HG02798 (cell line): Measurements from ENCODE around the gene CEP290.
"Not testable (repeated sequence)": the region's sequence is repeated elsewhere in the genome, so short reads cannot be mapped to it uniquely, and the experiment has no call there.

ENCODE experiments used
- ATAC-seq: cut with Tn5 transposase; IDR thresholded peaks from one replicate; pipeline ENCODE4 v1.9.1; 2021; ENCODE audit warnings: mild to moderate bottlenecking; ENCODE audit not compliant: unreplicated experiment, poor library complexity

Gene CEP290

DNA sequence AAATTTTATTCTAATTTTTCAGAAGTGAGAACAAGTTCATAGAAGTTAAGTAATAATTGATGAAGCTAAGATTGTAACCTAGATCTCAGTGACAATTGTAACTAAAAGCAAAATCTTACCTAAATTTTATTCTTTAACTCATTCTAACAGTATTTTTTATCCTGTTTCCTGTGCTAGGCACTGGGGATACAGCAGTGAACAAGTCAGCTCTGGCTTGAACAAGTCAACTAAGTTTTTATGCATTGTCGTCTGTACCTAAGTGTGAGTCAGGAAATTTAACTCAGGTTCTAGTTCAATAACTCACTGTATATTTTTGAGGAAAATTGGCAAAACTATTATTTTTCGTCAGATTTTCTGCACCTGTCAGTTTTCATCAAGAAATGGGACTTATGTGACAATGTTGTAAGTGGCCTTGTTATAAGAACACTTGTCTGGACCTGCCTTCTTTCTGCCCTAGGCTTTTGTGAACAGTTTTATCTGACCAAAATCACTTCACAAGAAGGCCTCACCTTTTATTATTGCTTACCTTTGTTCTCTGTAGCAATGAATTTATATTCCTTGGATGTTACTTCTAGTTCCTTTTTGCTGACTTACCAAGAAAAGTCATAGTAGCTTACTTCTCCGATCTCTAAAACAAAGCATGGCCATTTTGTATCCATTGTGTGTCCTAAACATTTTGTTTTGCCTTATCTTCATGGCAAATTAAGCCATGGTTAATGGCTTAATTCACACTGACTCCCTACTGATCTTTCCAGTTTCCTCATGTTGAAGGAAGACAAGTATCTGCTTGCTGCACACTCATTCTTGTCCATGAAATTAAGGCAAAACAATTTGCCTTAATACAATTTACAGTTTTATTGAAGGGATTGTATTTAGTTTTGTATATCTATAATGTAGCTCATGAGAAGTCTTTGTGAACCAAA is 2.9 kb upstream of the CEP290 start:
- ATAC-seq, result no peak

DNA sequence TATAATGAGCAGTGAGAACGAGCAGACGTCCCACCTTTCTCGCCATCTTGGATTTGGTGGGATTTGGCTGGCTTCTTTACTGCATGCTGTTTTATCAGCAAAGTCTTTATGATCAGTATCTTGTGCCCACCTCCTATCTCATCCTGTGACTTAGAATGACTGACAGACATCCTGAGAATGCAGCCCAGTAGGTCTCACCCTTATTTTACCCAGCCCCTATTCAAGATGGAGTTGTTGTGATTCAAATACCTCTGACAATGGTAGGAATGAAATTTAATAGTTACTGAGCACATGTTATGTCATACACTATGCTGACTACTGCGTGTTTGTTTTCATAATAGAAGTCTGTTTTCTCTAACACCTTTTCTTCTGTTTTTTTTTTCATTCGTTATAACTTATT is 2.1 kb upstream of the CEP290 start:
- ATAC-seq, result no peak

DNA sequence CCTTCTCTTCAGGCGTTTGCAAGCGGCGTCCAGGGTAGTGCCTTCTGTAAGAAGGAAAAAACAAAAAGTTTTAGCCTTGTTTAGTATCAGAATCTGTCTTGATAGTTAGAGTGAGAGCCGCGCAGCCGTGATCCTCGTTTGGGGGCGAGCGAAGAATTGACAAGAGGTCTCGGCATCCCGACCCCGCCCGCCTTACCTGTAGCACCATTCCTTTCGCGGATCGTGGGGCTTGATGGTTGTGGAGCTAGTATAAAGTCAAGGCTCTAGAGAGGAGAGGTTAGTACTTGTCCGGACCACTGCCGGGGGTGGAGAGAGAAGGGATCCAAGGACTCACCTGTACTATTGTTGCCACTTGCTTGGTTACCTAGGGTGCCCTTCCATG is 713 bp upstream of the CEP290 start:
- ATAC-seq, result no peak

DNA sequence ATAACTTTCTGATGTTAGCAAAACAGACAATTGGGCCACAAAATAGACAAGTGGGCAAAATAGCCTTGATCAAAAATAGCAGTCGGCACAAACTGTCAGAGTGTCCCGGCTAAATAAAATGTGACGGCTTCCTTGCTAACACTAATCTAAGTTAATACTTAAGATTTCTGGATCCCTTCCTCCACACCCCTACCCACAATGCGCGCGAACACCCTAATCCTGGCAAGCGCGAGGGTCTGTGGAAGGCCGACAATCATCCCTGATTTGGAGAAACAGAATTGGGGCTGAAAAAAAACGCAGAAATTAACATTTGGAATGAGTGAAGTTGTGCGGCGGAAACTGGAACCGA is 489 bp downstream of the CEP290 start:
- no peak for ATAC-seq

DNA sequence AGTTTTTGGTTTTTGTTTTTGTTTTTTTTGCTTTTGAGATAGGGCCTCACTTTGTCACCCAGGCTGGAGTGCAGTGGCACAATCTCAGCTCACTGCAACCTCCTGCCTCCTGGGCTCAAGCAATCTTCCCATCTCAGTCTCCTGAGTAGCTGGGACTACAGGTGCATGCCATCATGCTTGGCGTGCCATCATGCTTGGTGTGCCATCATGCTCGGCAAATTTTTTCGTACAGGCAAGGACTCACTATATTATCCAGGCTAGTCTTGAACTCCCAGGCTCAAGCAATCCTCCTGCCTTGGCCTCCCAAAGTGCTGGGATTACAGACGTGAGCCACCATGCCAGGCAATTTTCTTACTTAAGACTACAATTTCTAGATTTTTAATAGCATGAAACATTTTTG is 2.2 kb downstream of the CEP290 start:
- not testable (repeated sequence) for ATAC-seq

DNA sequence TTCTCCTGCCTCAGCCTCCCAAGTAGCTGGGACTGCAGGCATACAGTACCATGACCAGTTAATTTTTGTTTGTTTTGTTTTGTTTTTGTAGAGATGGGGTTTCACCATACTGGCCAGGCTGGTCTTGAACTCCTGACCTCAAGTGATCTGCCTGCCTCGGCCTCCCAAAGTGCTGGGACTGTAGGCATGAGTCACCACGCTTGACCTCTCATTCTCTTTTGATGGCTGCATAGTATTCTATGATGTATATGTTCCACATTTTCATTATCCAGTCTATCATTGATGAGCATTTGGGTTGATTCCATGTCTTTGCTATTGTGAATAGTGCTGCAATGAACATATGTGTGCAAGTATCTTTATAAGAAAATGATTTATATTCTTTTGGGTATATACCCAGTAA is 8.7 kb downstream of the CEP290 start:
- not testable (repeated sequence) for ATAC-seq

DNA sequence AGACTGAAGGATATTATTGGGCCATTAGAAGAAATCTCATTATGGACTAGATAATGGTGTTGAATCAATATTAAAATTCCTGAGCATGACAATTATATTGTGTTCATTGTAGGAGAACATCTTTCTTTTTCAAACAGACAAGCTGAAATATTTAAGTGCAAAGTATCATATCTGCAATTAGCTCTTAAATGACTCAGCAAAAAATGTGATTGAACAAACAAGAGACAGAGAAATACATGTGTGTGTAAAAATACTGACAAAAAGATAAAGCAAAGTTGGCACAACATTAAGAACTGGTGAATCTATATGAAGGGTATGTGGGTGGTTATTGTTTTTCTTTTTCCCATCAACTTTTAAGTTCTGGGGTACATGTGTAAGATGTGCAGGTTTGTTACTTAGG is 9.5 kb downstream of the CEP290 start:
- no peak for ATAC-seq

DNA sequence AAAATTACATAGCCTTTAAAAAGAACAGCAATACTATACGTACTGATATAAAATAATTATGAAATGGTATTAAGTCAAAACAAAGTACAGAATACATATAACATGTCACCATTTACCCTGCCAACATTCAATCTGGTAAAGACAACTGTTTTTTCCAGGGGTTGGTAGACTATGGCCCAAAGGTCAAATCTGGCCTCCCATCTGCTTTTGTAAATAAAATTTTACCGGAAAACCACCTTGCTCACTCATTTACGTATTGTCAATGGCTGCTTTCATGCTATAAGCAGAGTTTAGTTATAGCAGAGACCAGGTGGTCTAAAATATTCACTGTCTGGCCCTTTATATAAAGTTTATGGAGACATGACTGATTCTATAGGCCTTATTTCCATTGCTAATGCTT is 14.0 kb downstream of the CEP290 start:
- ATAC-seq, result no peak

DNA sequence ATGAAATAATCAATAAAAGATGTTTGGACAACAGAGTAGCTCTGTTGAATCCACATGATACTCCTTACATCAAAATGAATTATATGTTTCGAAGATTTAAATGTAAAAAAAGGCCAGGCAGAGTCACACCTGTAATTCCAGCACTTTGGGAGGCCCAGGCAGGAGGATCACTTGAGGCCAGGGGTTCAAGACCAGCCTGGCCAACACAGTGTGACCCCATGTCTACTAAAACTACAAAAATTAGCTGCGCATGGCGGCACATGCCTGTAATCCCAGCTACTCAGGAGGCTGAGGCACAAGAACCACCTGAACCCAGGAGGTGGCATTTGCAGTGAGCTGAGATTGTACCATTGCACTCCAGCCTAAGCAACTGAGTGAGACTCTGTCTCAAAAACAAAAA is 14.8 kb downstream of the CEP290 start:
- ATAC-seq, result no peak

DNA sequence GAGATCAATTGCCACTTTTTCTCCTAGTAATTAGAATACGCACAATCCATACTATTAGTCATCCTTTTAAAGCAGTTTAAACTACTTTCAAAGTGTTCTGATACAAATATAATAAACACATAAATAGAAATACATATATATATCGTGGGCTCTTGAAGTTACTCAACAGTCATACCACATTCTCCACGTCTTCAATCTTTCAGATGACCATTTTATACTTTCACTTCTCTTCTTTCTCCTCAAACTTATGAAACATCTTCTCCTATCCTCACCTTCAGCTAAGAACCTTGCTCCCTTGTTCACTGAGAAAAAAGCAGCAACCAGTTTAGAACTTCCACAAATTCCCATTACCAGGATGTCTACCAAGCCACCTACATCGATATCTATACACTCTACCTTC is 19.2 kb downstream of the CEP290 start:
- ATAC-seq, result no peak

DNA sequence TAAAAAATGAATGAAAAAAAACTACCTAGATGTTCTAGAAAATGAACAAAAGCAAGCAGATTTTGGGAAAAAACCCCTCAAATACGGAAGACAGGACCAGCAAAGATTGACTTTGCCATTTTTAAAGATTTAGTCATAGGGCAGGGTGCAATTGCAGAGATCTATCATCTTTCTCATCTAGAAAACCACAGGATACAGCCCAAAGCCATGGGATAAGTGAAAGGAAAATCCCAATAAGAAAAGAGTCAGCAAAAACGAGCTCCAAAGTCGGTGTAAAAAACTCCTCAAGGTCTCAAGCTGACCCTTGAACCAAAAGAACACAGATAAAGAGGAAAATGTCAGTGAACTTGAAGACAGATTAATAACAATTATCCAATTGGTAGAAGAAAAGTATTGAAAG is 28.0 kb downstream of the CEP290 start:
- ATAC-seq, result no peak

DNA sequence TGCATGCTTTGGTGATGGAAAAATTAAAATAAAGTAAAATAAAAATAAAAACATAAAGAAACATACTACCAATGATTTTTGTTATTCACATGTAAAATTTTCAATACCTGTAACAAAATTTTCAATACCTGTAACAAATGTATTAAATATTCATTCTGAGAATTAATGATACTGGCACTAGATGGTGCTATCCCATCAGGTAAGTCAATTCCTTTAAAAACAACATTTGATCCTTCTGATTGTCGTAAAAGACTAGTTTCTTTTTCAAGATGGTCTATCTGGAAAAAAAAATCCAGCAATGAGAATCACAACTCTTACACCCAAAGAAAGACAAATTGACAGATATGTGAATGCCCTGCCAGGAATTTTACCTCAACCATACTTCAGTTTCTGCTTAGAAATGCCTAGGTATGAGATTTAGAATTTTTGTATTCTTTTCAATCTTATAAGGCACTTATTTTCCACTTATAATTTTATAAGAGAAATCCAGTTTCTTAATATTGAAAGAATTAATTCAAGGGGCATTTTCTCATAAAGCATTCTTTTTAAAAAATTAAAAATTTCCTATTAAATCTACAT is 30.7 kb downstream of the CEP290 start:
- no peak for ATAC-seq

DNA sequence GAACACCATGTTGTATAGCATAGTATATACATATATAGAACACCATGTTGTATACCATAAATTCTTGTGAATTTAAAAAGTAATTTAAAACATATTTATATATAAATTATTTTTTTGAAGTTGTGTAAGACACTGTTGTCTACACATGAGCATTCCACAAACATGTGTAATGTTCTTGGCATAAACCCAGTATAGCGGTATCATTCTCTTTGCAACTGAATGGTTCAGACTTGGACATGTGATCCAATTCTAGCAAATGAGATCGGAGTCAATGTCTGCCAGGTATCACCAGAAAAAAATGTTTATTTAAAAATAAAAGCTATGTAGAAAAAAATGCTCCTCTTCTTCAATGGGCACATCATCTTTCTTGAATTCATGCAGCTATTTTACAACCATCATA is 33.9 kb downstream of the CEP290 start:
- ATAC-seq, result no peak

DNA sequence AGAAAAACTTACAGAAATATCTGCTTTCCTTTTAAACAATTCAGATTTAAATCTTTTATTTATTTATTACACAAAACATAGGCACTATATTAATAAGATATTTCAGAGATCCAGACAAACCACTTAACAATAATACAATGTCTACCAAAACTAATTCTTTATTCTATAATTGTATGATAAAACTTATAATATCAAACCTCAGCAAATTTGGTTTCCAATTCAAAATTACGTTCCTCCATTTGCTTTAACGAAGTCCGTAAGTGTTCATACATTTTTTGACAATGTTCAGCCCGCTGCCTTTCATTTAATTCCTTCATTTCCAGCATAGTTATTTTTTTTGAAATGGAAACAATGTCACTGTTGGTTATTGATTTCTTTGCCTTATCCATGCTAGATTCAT is 48.3 kb downstream of the CEP290 start:
- no peak for ATAC-seq

DNA sequence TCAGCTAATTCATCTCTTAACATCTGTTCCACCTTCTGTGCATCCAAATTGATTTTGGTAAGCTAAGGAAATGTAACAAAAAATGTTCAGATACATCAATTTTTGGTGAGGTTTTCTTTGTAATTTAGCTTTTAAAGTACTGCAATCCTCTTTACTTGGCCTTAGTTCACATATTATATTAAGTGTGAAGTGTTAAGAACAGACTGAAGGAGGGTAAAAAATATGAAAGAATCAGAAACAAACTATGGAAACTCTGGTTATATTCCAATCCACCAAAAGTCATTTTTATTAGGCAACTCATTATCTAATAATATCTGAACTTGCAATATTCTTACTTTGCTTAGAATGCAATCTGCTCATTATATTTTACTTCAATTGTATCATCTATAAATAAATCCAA is 49.1 kb downstream of the CEP290 start:
- ATAC-seq, result no peak

DNA sequence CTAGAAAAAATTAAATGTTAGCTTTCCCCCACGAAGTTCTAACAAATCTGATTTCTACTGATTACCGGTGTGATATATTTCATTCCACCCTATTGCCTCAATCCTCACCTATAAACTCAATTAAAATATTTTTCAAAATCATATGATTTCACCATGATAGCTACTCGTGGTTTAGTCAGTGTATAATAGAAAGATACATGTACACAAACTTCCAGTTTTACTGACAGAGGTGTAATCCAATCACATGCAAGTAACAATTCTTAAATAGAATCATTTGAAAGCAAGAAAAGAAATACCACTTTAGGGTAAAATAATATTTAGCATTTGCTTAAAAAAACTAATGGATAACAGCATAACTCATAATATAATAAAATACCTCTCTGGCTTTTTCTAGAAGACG is 57.7 kb downstream of the CEP290 start:
- no peak for ATAC-seq

DNA sequence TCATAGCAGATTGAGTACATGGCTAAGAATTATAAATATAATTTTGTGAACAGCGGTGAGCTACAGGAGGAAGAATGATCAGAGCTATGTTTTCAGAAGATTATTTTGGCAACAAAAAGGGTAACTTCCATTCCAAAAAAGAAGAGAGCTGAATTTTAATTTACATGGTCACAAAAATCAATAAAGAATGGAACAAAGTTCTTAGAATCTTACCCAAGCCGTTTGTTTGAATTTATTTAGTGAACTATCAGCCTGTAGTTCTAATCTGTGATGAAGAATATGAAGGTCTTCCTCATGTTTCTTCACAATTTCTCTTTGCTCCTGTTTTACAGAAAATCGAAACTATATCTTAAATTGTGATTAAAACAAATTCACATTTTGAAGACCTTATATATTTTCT is 58.3 kb downstream of the CEP290 start:
- no peak for ATAC-seq

DNA sequence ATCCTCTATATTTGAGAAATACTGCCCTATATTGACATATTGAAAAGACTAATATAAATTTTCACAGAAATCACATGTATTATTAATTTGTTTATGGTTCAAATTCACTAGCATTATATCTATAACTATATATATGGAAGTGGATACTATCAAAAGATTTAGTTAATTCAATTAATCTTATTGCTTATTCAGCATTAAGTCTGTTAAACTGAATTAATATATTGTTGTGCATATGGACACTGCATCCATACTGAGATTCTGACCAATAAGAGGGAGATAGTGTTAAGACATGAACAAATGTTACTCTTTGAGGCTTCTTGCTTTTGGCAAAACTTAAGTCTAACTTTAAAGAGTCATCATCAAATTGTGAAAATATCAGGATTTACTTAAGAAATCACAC is 60.6 kb downstream of the CEP290 start:
- no peak for ATAC-seq

DNA sequence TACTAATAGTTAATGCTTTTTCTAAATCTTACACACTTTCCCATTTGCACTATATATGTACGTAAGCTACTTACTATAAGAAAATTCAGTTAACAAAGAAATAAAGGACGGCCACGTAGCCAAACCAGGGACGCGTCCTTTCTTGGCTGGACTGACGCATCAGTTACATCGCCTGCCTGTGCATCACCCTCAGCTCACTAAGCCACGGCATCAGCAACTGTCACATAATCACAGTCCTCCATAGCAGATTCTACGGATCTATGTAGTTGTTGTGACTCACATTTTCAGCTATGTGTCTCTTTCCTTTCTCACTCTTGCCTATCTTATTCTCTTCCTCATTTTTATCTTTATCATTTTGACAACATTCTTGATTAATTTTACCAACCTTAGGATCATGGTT is 74.6 kb downstream of the CEP290 start:
- ATAC-seq, result no peak

DNA sequence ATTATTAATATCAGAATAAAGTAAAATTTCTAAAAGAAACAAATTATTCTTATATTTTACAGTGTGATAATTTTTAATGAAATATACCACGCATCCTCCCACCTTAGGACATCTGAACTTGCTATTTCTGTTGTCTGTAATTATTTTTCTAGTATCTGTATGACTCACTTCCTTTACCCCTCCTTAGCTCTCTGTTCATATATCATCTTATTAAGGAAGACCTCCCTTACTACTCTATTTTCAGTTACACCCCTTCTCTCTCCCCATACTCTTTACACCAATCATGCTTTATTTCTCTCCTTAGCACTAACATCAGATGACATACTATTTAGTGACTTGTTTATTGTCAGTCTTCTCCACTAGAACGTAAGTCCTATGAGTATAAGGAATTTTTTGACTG is 78.5 kb downstream of the CEP290 start:
- peak; percentile 75 for ATAC-seq

DNA sequence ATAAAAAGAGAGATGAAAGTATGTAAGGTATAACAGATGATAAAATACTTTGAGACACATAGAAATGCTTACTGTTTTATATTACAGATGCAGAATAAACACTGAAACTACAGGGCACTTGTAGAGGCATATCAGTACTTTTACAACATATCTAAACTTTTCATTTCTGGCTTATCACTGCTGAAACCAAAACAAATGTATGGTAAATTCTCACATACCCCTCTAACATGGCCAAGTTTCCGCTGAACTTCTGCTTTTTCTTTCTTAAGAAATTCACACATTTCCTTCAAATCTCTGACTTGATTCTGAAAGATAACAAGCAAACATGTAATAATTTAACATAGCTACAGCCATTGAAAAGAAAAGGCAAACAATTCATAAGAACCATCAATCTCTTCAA is 79.4 kb downstream of the CEP290 start:
- ATAC-seq, result peak; percentile 72

DNA sequence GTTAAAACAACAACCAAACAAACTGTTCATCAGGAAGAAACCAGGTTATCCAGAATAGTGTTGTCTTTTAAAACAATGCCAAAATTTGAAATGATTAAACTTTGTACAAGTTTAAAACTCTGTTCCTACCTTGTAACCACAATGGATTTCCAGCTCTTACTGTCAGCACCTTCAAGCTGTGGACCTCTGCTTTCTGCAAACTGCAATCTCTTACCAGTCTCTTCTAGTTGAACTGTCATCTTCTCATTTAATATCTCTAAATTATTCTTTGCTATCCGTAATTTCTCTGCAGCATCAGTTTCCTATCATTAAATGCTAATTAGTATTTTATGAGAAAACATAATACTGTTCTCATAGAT is 83.2 kb downstream of the CEP290 start:
- ATAC-seq, result no peak
